Large intestine (tissue), 3 donors: ENCODE results near the gene ITPRID2. TPM values are rescaled to one million over a fixed set of nuclear protein-coding genes. Genes with fewer than 3 reads are reported as not detected.
A peak's percentile ranks its signal among the peaks of the same experiment; 100 is the strongest.

Experiments
- DNase-seq, 2 donors: peaks; one replicate each; pipeline versions ENCODE4 v3.0.0 to v3.0.0-alpha.2; 2013
- H3K27ac ChIP-seq: one replicate; pipeline ENCODE4 v1.5.1; 2013; ENCODE audit warnings: low read length
- H3K27me3 ChIP-seq: 2 replicates; pipeline ENCODE4 v1.6.1; 2013; ENCODE audit warnings: low read length; ENCODE audit not compliant: control insufficient read depth, insufficient read depth
- H3K36me3 ChIP-seq: 2 replicates; pipeline ENCODE4 v1.6.1; 2013; ENCODE audit warnings: low read length; ENCODE audit not compliant: control insufficient read depth, insufficient read depth
- H3K4me1 ChIP-seq: one replicate; pipeline ENCODE4 v1.6.1; 2013; ENCODE audit warnings: low read length; ENCODE audit not compliant: control insufficient read depth, insufficient read depth
- H3K4me3 ChIP-seq: one replicate; pipeline ENCODE4 v1.5.1; 2013; ENCODE audit warnings: low read length
- H3K9me3 ChIP-seq: one replicate; pipeline ENCODE4 v1.6.1; 2013; ENCODE audit warnings: mild to moderate bottlenecking, low read depth, low read length, moderate library complexity; ENCODE audit not compliant: control insufficient read depth
- WGBS: methylation state at CpG from one replicate; pipeline ENCODE4 v1.1.5; 2013; ENCODE audit warnings: low lambda C conversion rate; ENCODE audit not compliant: insufficient coverage; 5-methylcytosine and 5-hydroxymethylcytosine counted together
- polyA plus RNA-seq: library from polyadenylated mRNA; unstranded; fragments of 120-200 nt; gene quantifications from one replicate; pipeline ENCODE4 v1.2.1, GENCODE V29; 2013

ITPRID2 gene
- polyA plus RNA-seq, 1 donor: 111 TPM

DNA sequence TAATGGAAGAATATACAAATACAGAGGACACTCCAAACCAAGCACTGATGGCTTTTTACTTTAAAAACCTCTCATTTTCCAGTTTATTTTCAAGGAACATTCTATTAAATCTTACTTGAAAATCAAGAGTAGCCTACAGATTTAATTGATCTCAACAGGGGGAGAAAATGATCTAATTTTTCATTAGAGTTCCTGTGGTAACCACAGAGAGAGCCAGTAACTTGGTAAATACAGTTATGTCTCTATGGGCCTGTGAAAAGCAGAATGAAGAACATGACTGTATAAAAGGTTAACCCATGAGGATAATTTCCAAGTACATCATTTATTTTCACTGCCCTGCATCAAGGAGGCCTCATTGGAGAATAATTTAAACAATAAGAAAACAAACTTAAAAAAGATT, 39.8 kb upstream of the ITPRID2 start:
- Histone ChIP-seq H3K36me3 (no peaks in the 10 kb centered on the region), H3K9me3 (no peaks in the 10 kb centered on the region), H3K27me3 (no peaks in the 10 kb centered on the region), H3K4me1 (no peaks in the 10 kb centered on the region), H3K4me3 (no peak overlapping the region), H3K27ac (no peak overlapping the region)
- DNase-seq: no peak

- Histone ChIP-seq H3K36me3 (no peaks in the 10 kb centered on the region), H3K9me3 (no peaks in the 10 kb centered on the region), H3K27me3 (no peaks in the 10 kb centered on the region), H3K27ac (no peak overlapping the region), H3K4me3 (no peak overlapping the region), H3K4me1 (no peaks in the 10 kb centered on the region)
- no peak for DNase-seq
These were observed 37.8 kb upstream of the ITPRID2 start for GRCh38 chr2:181853696-181854095.

DNA sequence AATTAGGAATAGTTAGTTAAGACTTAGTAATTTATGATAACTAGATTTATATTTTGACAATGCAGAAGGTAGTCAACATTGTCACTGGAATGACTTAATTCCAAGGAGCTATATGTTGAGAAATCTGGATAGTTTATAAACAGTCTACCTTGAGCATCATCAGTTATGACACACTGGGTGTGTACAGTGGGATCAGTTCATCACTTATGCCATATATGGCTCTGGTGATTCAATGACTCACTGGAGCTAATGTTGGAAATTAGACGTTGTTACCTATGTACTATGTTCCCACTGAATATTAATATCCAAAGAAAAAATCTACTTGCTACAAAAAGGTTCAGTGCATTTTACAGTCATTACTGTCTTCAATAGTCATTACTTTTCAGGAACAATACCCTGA, 34.0 kb upstream of the ITPRID2 start:
- H3K27ac ChIP-seq: no peak overlapping the region
- H3K4me1 ChIP-seq: no peaks in the 10 kb centered on the region
- H3K27me3 ChIP-seq: no peaks in the 10 kb centered on the region
- no peak overlapping the region for H3K4me3 ChIP-seq
- no peak for DNase-seq
- no CpG with 5 or more reads among the region's 1 CpG for WGBS
- no peaks in the 10 kb centered on the region for H3K9me3 ChIP-seq
- no peaks in the 10 kb centered on the region for H3K36me3 ChIP-seq

DNA sequence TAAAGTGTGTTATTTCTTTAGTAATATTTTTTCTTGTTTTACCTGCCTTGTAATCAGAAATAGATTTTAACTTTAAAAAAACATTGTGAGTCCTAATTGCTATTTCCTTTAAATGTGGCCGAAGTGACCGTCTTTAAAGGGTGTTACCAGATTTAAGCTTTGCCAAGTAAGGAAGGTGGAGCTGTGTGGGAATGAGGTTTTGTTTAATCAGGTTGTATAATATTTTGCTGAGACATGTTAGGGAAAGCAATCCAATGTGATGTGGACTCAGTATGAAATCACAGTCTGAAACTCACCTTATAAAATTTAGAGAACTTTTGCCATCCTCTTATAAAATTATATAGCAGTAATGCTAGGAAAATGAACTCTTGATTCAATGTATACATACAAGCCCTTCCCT, 32.9 kb upstream of the ITPRID2 start:
- Histone ChIP-seq H3K4me1 (no peaks in the 10 kb centered on the region), H3K9me3 (no peaks in the 10 kb centered on the region), H3K36me3 (no peaks in the 10 kb centered on the region), H3K4me3 (no peak overlapping the region), H3K27me3 (no peaks in the 10 kb centered on the region), H3K27ac (no peak overlapping the region)
- WGBS: 100% methylated on average over 1 of the region's 2 CpGs
- no peak for DNase-seq

DNA sequence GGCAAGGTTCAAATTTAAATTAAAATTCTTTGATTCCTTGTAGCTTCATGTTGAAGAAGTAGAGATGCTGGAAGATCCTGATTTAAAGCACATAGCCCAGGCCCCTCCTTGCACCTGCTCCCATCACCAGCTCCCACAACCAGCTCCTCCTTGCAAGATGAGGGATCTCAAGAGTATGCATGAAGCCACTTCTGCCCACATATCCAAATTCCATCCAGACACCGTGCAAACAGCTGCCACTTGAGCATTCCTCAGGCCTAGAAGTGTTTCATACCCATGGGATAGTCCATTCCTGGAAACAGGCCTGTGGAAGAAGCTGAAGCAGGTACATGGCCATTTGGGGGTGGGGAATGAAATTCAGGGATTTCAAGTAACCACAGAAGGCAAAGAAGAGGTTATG, 32.4 kb upstream of the ITPRID2 start:
- DNase-seq: no peak
- H3K36me3 ChIP-seq: no peaks in the 10 kb centered on the region
- no peaks in the 10 kb centered on the region for H3K27me3 ChIP-seq
- H3K9me3 ChIP-seq: no peaks in the 10 kb centered on the region
- no CpG with 5 or more reads among the region's 1 CpG for WGBS
- H3K4me3 ChIP-seq: no peak overlapping the region
- H3K27ac ChIP-seq: no peak overlapping the region
- H3K4me1 ChIP-seq: no peaks in the 10 kb centered on the region

DNA sequence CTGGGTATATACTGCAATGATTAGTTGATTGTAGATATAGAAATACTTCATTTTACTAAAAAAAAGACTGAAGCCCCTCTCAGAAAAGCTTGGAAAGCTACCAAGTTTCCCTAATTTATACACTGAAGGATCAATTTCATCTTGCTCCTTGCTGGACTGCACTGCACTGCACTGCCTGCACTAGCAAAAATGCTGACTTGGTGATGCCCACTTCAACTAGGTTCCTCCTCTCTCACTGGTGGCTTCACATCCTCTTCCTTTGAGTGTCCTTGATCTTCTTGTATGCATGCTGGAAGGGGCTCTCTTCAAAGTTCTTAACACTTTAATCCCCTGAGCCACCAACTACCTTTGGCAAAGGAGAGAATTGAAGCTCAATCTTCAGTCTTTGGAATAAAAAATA, 31.7 kb upstream of the ITPRID2 start:
- no peak for DNase-seq
- H3K4me1 ChIP-seq: no peaks in the 10 kb centered on the region
- H3K27me3 ChIP-seq: no peaks in the 10 kb centered on the region
- H3K4me3 ChIP-seq: no peak overlapping the region
- no peaks in the 10 kb centered on the region for H3K9me3 ChIP-seq
- H3K36me3 ChIP-seq: no peaks in the 10 kb centered on the region
- no peak overlapping the region for H3K27ac ChIP-seq

- Histone ChIP-seq H3K36me3 (no peaks in the 10 kb centered on the region), H3K9me3 (no peaks in the 10 kb centered on the region), H3K27me3 (no peaks in the 10 kb centered on the region), H3K4me3 (no peak overlapping the region), H3K4me1 (no peaks in the 10 kb centered on the region), H3K27ac (no peak overlapping the region)
- DNase-seq: no peak
- WGBS: no CpG with 5 or more reads among the region's 4 CpGs
These were observed 30.2 kb upstream of the ITPRID2 start for GRCh38 chr2:181861379-181861778.

- no peaks in the 10 kb centered on the region for H3K27me3 ChIP-seq
- WGBS: no CpG with 5 or more reads among the region's 4 CpGs
- no peak overlapping the region for H3K4me3 ChIP-seq
- H3K27ac ChIP-seq: no peak overlapping the region
- no peaks in the 10 kb centered on the region for H3K9me3 ChIP-seq
- H3K36me3 ChIP-seq: no peaks in the 10 kb centered on the region
- no peaks in the 10 kb centered on the region for H3K4me1 ChIP-seq
- DNase-seq: no peak
These were observed 28.8 kb upstream of the ITPRID2 start for GRCh38 chr2:181862583-181863281.

- Histone ChIP-seq H3K4me3 (no peak overlapping the region), H3K27me3 (no peaks in the 10 kb centered on the region), H3K9me3 (no peaks in the 10 kb centered on the region), H3K4me1 (no peaks in the 10 kb centered on the region), H3K36me3 (no peaks in the 10 kb centered on the region), H3K27ac (no peak overlapping the region)
- 100% methylated on average over 1 of the region's 1 CpG for WGBS
- no peak for DNase-seq
These were observed 19.4 kb upstream of the ITPRID2 start for GRCh38 chr2:181872178-181872577.

- Histone ChIP-seq H3K27me3 (no peaks in the 10 kb centered on the region), H3K4me3 (no peak overlapping the region), H3K9me3 (no peaks in the 10 kb centered on the region), H3K27ac (peak overlapping the region; percentile 75), H3K36me3 (no peaks in the 10 kb centered on the region), H3K4me1 (no peaks in the 10 kb centered on the region)
- DNase-seq: peak; percentile 74 to 87
- no CpG with 5 or more reads among the region's 2 CpGs for WGBS
These were observed 14.9 kb upstream of the ITPRID2 start for GRCh38 chr2:181876614-181877063.

GRCh38 chr2:181877181-181877664, 14.3 kb upstream of the ITPRID2 start:
- H3K4me3 ChIP-seq: no peak overlapping the region
- WGBS: 60% methylated on average over 2 of the region's 2 CpGs
- H3K9me3 ChIP-seq: no peaks in the 10 kb centered on the region
- H3K27me3 ChIP-seq: no peaks in the 10 kb centered on the region
- peak overlapping the region; percentile 75 for H3K27ac ChIP-seq
- no peaks in the 10 kb centered on the region for H3K36me3 ChIP-seq
- H3K4me1 ChIP-seq: no peaks in the 10 kb centered on the region
- no peak for DNase-seq
